Activated naive CD4-positive, alpha-beta T cell treated with anti-CD3 and anti-CD28 coated beads, Interleukin-2, amount 50 U/mL, for 24 hours (primary cell): ENCODE data around the gene SSBP3.

Experiments
- H3K27ac Mint-ChIP-seq: one replicate; pipeline ENCODE4 v1.8.0; 2021; ENCODE audit warnings: mild to moderate bottlenecking, mixed read lengths
- H3K27me3 Mint-ChIP-seq: one replicate; pipeline ENCODE4 v1.8.0; 2021; ENCODE audit warnings: mixed read lengths
- H3K36me3 Mint-ChIP-seq: one replicate; pipeline ENCODE4 v1.8.0; 2021; ENCODE audit warnings: mixed read lengths
- H3K4me1 Mint-ChIP-seq: one replicate; pipeline ENCODE4 v1.8.0; 2021; ENCODE audit warnings: mixed read lengths
- H3K4me3 Mint-ChIP-seq: one replicate; pipeline ENCODE4 v1.8.0; 2021; ENCODE audit warnings: mild to moderate bottlenecking, mixed read lengths
- H3K9me3 Mint-ChIP-seq: one replicate; pipeline ENCODE4 v1.8.0; 2021; ENCODE audit warnings: mixed read lengths

Gene SSBP3

GRCh38 chr1:54374766-54375165 lies 31.4 kb downstream of the SSBP3 start:
- no peaks in the 10 kb centered on the region for H3K27me3 Mint-ChIP-seq
- H3K27ac Mint-ChIP-seq, result no peak overlapping the region
- H3K9me3 Mint-ChIP-seq, result no peaks in the 10 kb centered on the region
- no peak overlapping the region for H3K4me3 Mint-ChIP-seq
- H3K4me1 Mint-ChIP-seq, result peaks cover 82% of the 10 kb centered on the region
- peaks cover 6% of the 10 kb centered on the region for H3K36me3 Mint-ChIP-seq

DNA sequence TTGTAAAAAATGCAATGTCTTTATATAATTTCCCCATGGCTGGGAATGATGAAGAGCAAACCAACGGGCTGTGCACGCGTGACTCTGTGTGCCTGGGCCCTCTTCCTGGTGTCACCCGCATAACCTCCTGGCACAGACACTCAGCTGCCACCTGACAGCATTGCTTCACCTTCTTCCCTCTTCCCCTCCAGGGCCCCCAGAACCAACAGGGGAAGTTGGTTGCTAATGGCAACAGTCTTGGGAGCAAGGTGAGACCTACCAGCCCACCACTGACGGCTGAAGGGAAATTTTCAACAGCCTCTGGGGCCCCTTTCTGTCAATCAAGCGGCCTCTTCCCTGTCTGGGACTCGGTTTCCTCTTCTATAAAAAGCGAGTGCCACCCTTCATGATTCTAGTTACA lies 33.2 kb downstream of the SSBP3 start:
- Mint-ChIP-seq H3K27me3 (no peaks in the 10 kb centered on the region), H3K27ac (no peak overlapping the region), H3K36me3 (peaks cover 6% of the 10 kb centered on the region), H3K4me1 (peaks cover 71% of the 10 kb centered on the region), H3K4me3 (no peak overlapping the region), H3K9me3 (no peaks in the 10 kb centered on the region)

- no peaks in the 10 kb centered on the region for H3K27me3 Mint-ChIP-seq
- no peaks in the 10 kb centered on the region for H3K9me3 Mint-ChIP-seq
- H3K27ac Mint-ChIP-seq, result no peak overlapping the region
- H3K4me3 Mint-ChIP-seq, result no peak overlapping the region
- peaks cover 6% of the 10 kb centered on the region for H3K36me3 Mint-ChIP-seq
- peaks cover 69% of the 10 kb centered on the region for H3K4me1 Mint-ChIP-seq
These were observed 34.3 kb downstream of the SSBP3 start for GRCh38 chr1:54371942-54372275.

DNA sequence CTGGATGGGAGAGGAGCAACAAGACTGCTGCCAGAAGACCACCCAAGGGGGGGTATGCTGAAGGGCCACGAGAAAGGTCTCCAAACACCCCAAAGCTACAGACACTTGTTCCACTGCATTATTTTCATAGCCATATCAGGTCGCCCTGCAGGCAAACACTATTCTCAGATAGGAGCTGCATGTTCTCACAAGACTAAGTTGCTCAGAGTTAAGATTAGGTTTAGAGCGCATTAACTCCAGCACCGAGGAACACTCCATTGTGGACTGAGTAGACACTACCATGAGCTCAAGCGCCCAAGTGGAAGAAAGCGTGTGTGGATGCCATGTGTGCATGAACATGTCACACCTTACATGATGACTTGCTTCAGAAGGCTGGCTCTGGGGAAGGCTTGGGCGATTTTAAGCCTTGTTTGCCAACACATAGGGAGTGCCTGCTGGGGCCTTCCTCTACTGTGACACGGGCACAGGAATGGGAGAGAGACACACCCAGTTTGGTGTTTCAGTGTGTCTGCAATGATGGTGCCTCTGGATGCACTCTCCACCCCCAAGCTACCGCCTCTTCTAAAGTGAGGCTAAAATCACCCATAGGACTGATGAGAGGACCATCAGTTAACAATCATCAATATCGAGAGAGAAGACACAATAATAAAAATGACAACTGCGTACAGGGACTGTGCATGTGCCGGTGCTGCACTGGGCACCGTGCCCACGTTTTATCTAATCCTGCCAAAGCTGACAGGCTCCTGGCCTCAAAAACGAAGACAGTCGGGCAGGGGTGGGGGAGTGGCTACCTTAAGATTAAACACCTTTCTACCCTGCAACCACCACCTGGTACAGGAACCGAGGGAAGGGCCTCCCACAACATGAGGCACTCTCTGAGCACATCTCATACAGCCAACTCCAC lies 34.9 kb downstream of the SSBP3 start:
- Mint-ChIP-seq H3K27ac (no peak overlapping the region), H3K4me1 (peaks cover 66% of the 10 kb centered on the region), H3K9me3 (no peaks in the 10 kb centered on the region), H3K27me3 (no peaks in the 10 kb centered on the region), H3K36me3 (peaks cover 4% of the 10 kb centered on the region), H3K4me3 (no peak overlapping the region)

GRCh38 chr1:54370287-54370989 lies 35.8 kb downstream of the SSBP3 start:
- Mint-ChIP-seq H3K9me3 (no peaks in the 10 kb centered on the region), H3K4me3 (no peak overlapping the region), H3K27ac (no peak overlapping the region), H3K27me3 (no peaks in the 10 kb centered on the region), H3K36me3 (peaks cover 5% of the 10 kb centered on the region), H3K4me1 (peaks cover 71% of the 10 kb centered on the region)

DNA sequence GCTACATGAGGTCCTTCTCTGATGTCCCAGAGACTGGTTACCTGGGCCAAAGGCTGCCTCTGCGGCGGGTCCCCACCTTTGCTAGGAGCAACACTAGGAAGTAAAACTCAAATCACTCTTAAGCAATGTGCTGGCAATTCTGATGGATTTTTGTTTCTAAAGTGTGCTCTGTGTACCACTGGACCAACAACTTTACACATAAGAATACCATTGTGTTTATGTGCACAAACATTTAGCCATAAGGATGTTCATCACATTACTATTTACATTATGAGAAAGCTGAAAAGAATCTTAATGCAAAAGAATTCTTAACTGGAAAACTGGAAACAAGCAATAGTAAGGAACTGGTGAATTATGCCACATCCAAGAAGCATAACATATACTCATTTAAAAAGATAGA lies 38.6 kb downstream of the SSBP3 start:
- peaks cover 2% of the 10 kb centered on the region for H3K36me3 Mint-ChIP-seq
- no peak overlapping the region for H3K27ac Mint-ChIP-seq
- peaks cover 70% of the 10 kb centered on the region for H3K4me1 Mint-ChIP-seq
- H3K9me3 Mint-ChIP-seq, result no peaks in the 10 kb centered on the region
- no peaks in the 10 kb centered on the region for H3K27me3 Mint-ChIP-seq
- no peak overlapping the region for H3K4me3 Mint-ChIP-seq

GRCh38 chr1:54365847-54366246 lies 40.3 kb downstream of the SSBP3 start:
- no peaks in the 10 kb centered on the region for H3K27me3 Mint-ChIP-seq
- peak overlapping the region; percentile 27 for H3K27ac Mint-ChIP-seq
- no peaks in the 10 kb centered on the region for H3K9me3 Mint-ChIP-seq
- H3K4me1 Mint-ChIP-seq, result peaks cover 69% of the 10 kb centered on the region
- peaks cover 2% of the 10 kb centered on the region for H3K36me3 Mint-ChIP-seq
- no peak overlapping the region for H3K4me3 Mint-ChIP-seq

DNA sequence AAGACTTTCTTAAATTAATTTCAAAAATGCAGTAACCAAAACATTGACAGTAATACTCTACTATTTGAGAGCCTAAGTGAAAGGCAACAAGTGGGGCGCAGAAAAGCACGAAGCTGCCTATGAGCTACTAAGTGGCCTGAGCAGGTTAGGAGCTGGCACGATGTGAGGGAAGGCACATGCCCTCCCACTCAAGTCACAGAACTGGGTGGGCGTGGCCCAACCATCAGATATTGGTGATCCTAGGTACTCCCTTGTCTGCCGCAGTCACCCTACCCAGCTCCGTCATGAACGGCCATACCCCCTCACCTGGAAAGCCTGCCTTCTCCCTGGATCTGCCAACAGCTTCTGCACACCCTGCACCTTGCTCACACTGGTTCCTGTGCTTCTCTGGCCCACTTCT lies 40.8 kb downstream of the SSBP3 start:
- H3K4me1 Mint-ChIP-seq, result peaks cover 70% of the 10 kb centered on the region

DNA sequence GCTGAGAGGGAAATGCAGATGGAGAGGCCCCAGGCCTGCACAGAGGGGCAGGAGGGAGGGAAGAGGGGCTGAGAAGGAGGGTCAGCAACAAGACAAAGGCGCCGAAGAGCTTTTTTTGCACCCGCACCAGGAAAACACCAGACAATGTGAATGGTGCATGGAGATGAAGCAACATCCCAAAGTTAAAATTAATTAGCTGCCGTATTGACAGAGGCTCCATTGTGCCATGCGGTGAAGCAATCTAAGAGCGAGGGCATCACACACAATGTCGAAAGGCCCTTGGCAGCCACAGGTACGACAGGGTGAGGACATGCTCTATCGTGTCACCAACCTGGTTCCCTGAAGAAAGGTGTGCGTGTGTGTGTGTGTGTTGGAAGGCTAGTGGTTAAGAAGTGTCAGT lies 41.2 kb downstream of the SSBP3 start:
- no peaks in the 10 kb centered on the region for H3K27me3 Mint-ChIP-seq

More for the DNA sequence above, 40.8 kb downstream of the SSBP3 start:
- Mint-ChIP-seq H3K27me3 (no peaks in the 10 kb centered on the region), H3K36me3 (peaks cover 2% of the 10 kb centered on the region), H3K27ac (peak overlapping the region; percentile 27), H3K4me3 (no peak overlapping the region), H3K9me3 (no peaks in the 10 kb centered on the region)

GRCh38 chr1:54364582-54364981 lies 41.6 kb downstream of the SSBP3 start:
- H3K27me3 Mint-ChIP-seq, result no peaks in the 10 kb centered on the region
- no peaks in the 10 kb centered on the region for H3K9me3 Mint-ChIP-seq
- no peak overlapping the region for H3K4me3 Mint-ChIP-seq
- peaks cover 78% of the 10 kb centered on the region for H3K4me1 Mint-ChIP-seq
- H3K36me3 Mint-ChIP-seq, result peaks cover 2% of the 10 kb centered on the region
- H3K27ac Mint-ChIP-seq, result no peak overlapping the region

More for the DNA sequence above, 41.2 kb downstream of the SSBP3 start:
- Mint-ChIP-seq H3K4me1 (peaks cover 74% of the 10 kb centered on the region), H3K27ac (no peak overlapping the region), H3K4me3 (no peak overlapping the region), H3K36me3 (peaks cover 2% of the 10 kb centered on the region), H3K9me3 (no peaks in the 10 kb centered on the region)

- Mint-ChIP-seq H3K4me1 (peaks cover 79% of the 10 kb centered on the region), H3K27ac (no peak overlapping the region), H3K9me3 (no peaks in the 10 kb centered on the region), H3K4me3 (no peak overlapping the region), H3K36me3 (peaks cover 2% of the 10 kb centered on the region), H3K27me3 (no peaks in the 10 kb centered on the region)
These were observed 42.3 kb downstream of the SSBP3 start for GRCh38 chr1:54363925-54364324.

DNA sequence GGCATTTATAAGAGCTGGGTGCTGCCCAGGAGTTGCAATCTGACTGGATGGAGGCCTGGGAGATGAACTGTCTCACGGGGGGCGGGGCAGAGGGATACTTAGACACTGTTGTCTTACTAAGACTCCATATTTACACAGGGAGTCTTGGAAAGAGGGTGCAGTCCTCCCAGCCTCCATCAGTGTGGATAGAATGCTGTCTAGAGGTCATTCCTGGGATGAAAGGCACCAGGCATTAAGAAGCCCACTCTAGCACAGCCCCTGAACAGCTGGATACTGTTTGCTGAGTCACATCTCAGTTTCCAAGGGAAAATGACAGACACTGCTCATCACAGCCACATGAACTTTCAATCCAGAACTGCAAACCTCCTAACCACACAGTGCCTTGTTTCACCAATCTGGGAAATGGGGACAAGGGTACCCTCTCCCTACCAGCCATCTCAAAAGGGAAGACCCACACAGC lies 43.3 kb downstream of the SSBP3 start:
- Mint-ChIP-seq H3K27ac (peak overlapping the region; percentile 70), H3K4me3 (no peak overlapping the region), H3K9me3 (no peaks in the 10 kb centered on the region), H3K36me3 (peaks cover 2% of the 10 kb centered on the region), H3K27me3 (no peaks in the 10 kb centered on the region), H3K4me1 (peaks cover 87% of the 10 kb centered on the region)

GRCh38 chr1:54361342-54361741 lies 44.9 kb downstream of the SSBP3 start:
- no peaks in the 10 kb centered on the region for H3K27me3 Mint-ChIP-seq
- H3K27ac Mint-ChIP-seq, result no peak overlapping the region
- peaks cover 2% of the 10 kb centered on the region for H3K36me3 Mint-ChIP-seq
- H3K4me1 Mint-ChIP-seq, result peaks cover 91% of the 10 kb centered on the region
- H3K9me3 Mint-ChIP-seq, result no peaks in the 10 kb centered on the region
- no peak overlapping the region for H3K4me3 Mint-ChIP-seq

GRCh38 chr1:54360165-54361005 lies 45.8 kb downstream of the SSBP3 start:
- Mint-ChIP-seq H3K27ac (no peak overlapping the region), H3K36me3 (no peaks in the 10 kb centered on the region), H3K9me3 (no peaks in the 10 kb centered on the region), H3K4me3 (no peak overlapping the region), H3K4me1 (peaks cover 91% of the 10 kb centered on the region), H3K27me3 (no peaks in the 10 kb centered on the region)

GRCh38 chr1:54359393-54360162 lies 46.6 kb downstream of the SSBP3 start:
- H3K27me3 Mint-ChIP-seq, result no peaks in the 10 kb centered on the region
- no peaks in the 10 kb centered on the region for H3K36me3 Mint-ChIP-seq
- H3K4me3 Mint-ChIP-seq, result peak overlapping the region; percentile 27
- H3K9me3 Mint-ChIP-seq, result no peaks in the 10 kb centered on the region
- H3K27ac Mint-ChIP-seq, result no peak overlapping the region
- H3K4me1 Mint-ChIP-seq, result peaks cover 93% of the 10 kb centered on the region
